H1 (cell line): Measurements from ENCODE around the gene VPS37D. TPM values are rescaled to one million over a fixed set of nuclear protein-coding genes. Genes with fewer than 3 reads are reported as not detected.

Source experiments
- CTCF ChIA-PET: fragments of 300-600 bp; sonication (Branson Sonifier 250); formaldehyde crosslinking; loops from one replicate; lab custom pipeline; 2021; ENCODE audit not compliant: partially characterized antibody; lab: Charles Lee
- POLR2A ChIA-PET: fragments of 300-600 bp; sonication (Branson Sonifier 250); formaldehyde crosslinking; loops from one replicate; lab custom pipeline; 2021; ENCODE audit warnings: inconsistent platforms; ENCODE audit not compliant: partially characterized antibody; lab: Charles Lee
- DNase-seq, 2 experiments: peaks; one replicate each; pipeline versions ENCODE4 v3.0.0 to v3.0.0-alpha.2; 2010 to 2022; ENCODE audit warnings: low spot score in 2 of 2, low read depth in 1 of 2, mixed read lengths in 1 of 2
- FAIRE-seq: peaks from 2 replicates; lab custom pipeline; 2011; peaks lifted over from hg19 to GRCh38; lab: Jason Lieb, UNC
- H2AFZ ChIP-seq: 2 replicates; pipeline ENCODE4 v1.8.1; 2012; ENCODE audit warnings: low read length, inconsistent platforms
- H2AK5ac ChIP-seq: 2 replicates; pipeline ENCODE4 v1.6.1; 2013; ENCODE audit warnings: low read depth, low read length
- H2BK120ac ChIP-seq: replicated peaks from 2 replicates; pipeline ENCODE3; 2013; ENCODE audit warnings: low read depth, low read length, inconsistent platforms
- H2BK12ac ChIP-seq: 2 replicates; pipeline ENCODE4 v1.6.1; 2013; ENCODE audit warnings: low read depth, low read length
- H2BK15ac ChIP-seq: 2 replicates; pipeline ENCODE4 v1.6.1; 2013; ENCODE audit warnings: low read length
- H2BK20ac ChIP-seq: 2 replicates; pipeline ENCODE4 v1.6.1; 2013; ENCODE audit warnings: low read length
- H2BK5ac ChIP-seq: 2 replicates; pipeline ENCODE4 v1.6.1; 2013; ENCODE audit warnings: low read depth, low read length
- H3K14ac ChIP-seq: 2 replicates; pipeline ENCODE4 v1.6.1; 2013; ENCODE audit warnings: inconsistent platforms; ENCODE audit not compliant: insufficient read length
- H3K18ac ChIP-seq: 2 replicates; pipeline ENCODE4 v1.6.1; 2013; ENCODE audit warnings: low read length; ENCODE audit errors: extremely low read depth
- H3K23ac ChIP-seq: 2 replicates; pipeline ENCODE4 v1.6.1; 2013; ENCODE audit warnings: inconsistent platforms; ENCODE audit not compliant: insufficient read length
- H3K23me2 ChIP-seq: 2 replicates; pipeline ENCODE4 v1.6.1; 2013; ENCODE audit warnings: low read depth, low read length
- H3K27ac ChIP-seq: 2 replicates; pipeline ENCODE4 v1.6.1; 2011; ENCODE audit warnings: low read depth, low read length, inconsistent platforms
- H3K27me3 ChIP-seq, 4 experiments: replicated peaks in 1 of 4; 1 replicate in 1 of 4; 2 replicates in 3 of 4; pipeline versions ENCODE4 v1.6.1 to v1.8.1; 2011 to 2013; ENCODE audit warnings: low read length in 3 of 4, mild to moderate bottlenecking in 3 of 4, inconsistent platforms in 2 of 4, mixed read lengths in 2 of 4, moderate library complexity in 1 of 4; ENCODE audit not compliant: control insufficient read depth in 3 of 4, insufficient read depth in 3 of 4; ENCODE audit errors: extremely low read depth in 1 of 4
- H3K36me3 ChIP-seq, 4 experiments: 2 replicates each; pipeline versions ENCODE4 v1.6.1 to v1.8.1; 2011 to 2013; ENCODE audit warnings: mild to moderate bottlenecking in 4 of 4, low read length in 3 of 4, moderate library complexity in 2 of 4, control low read depth in 1 of 4, inconsistent platforms in 1 of 4; ENCODE audit not compliant: insufficient read depth in 4 of 4, control insufficient read depth in 2 of 4
- H3K4ac ChIP-seq: replicated peaks from 2 replicates; pipeline ENCODE3; 2013; ENCODE audit warnings: low read length, low read depth, mixed read lengths, inconsistent platforms; ENCODE audit not compliant: insufficient read length
- H3K4me1 ChIP-seq, 4 experiments: replicated peaks in 1 of 4; 1 replicate in 1 of 4; 2 replicates in 3 of 4; pipeline versions ENCODE4 v1.6.1 to v1.8.1; 2011 to 2013; ENCODE audit warnings: low read length in 3 of 4, inconsistent platforms in 2 of 4, mixed read lengths in 1 of 4; ENCODE audit not compliant: insufficient read depth in 4 of 4, control insufficient read depth in 3 of 4
- H3K4me2 ChIP-seq, 2 experiments: 2 replicates each; pipeline versions ENCODE4 v1.6.1 to v1.8.1; 2011 to 2013; ENCODE audit warnings: low read depth in 2 of 2, low read length in 2 of 2, control low read depth in 1 of 2, inconsistent platforms in 1 of 2, mild to moderate bottlenecking in 1 of 2; ENCODE audit not compliant: insufficient read depth in 1 of 2
- H3K4me3 ChIP-seq, 4 experiments: fragments of 200-600, 300-600 bp in 1 of 4; sonication (generic), shearing (Covaris generic), sonication (Bioruptor Twin) in 1 of 4; 2 replicates each; pipeline versions ENCODE4 v1.5.1 to v1.8.1; 2011 to 2016; ENCODE audit warnings: low read length in 4 of 4, low read depth in 3 of 4, control low read depth in 2 of 4, inconsistent platforms in 2 of 4, mild to moderate bottlenecking in 2 of 4, mixed read lengths in 1 of 4, moderate library complexity in 1 of 4; ENCODE audit not compliant: insufficient read depth in 2 of 4; ENCODE audit errors: extremely low read depth in 1 of 4
- H3K56ac ChIP-seq: replicated peaks from 2 replicates; pipeline ENCODE3; 2013; ENCODE audit warnings: low read depth, mild to moderate bottlenecking, mixed read lengths, low read length, inconsistent platforms; ENCODE audit not compliant: insufficient read length
- H3K79me1 ChIP-seq: 2 replicates; pipeline ENCODE4 v1.6.1; 2013; ENCODE audit warnings: low read depth, low read length, control low read depth
- H3K79me2 ChIP-seq, 2 experiments: 2 replicates each; pipeline versions ENCODE4 v1.6.1 to v1.8.1; 2012 to 2013; ENCODE audit warnings: low read length in 2 of 2, mild to moderate bottlenecking in 2 of 2, inconsistent platforms in 1 of 2; ENCODE audit not compliant: insufficient read depth in 2 of 2, control insufficient read depth in 1 of 2
- H3K9ac ChIP-seq, 4 experiments: replicated peaks in 1 of 4; 1 replicate in 1 of 4; 2 replicates in 3 of 4; pipeline versions ENCODE4 v1.6.1 to v1.8.1; 2011 to 2013; ENCODE audit warnings: low read depth in 3 of 4, low read length in 3 of 4, control low read depth in 2 of 4, mild to moderate bottlenecking in 2 of 4, moderate library complexity in 2 of 4, inconsistent platforms in 1 of 4; ENCODE audit errors: extremely low read depth in 1 of 4
- H3K9me3 ChIP-seq, 2 experiments: 2 replicates each; pipeline versions ENCODE4 v1.6.1 to v1.8.1; 2012 to 2013; ENCODE audit warnings: mild to moderate bottlenecking in 2 of 2, moderate library complexity in 2 of 2, control low read depth in 1 of 2, inconsistent platforms in 1 of 2, low read depth in 1 of 2, low read length in 1 of 2, mixed read lengths in 1 of 2; ENCODE audit not compliant: insufficient read depth in 2 of 2
- H4K20me1 ChIP-seq, 2 experiments: replicated peaks in 1 of 2; 2 replicates each; pipeline versions ENCODE3 to v1.8.1; 2011 to 2013; ENCODE audit warnings: inconsistent platforms in 2 of 2, low read length in 2 of 2, mild to moderate bottlenecking in 1 of 2; ENCODE audit not compliant: insufficient read depth in 2 of 2, control insufficient read depth in 1 of 2
- H4K5ac ChIP-seq: 2 replicates; pipeline ENCODE4 v1.6.1; 2013; ENCODE audit warnings: low read length, low read depth, mixed read lengths, inconsistent platforms; ENCODE audit not compliant: insufficient read length
- H4K8ac ChIP-seq: 2 replicates; pipeline ENCODE4 v1.8.0; 2013; ENCODE audit warnings: mild to moderate bottlenecking, moderate library complexity, low read length, inconsistent platforms; ENCODE audit not compliant: insufficient read depth; ENCODE audit errors: extremely low read depth
- H4K91ac ChIP-seq: replicated peaks from 2 replicates; pipeline ENCODE3; 2013; ENCODE audit warnings: low read length, mixed read lengths, inconsistent platforms; ENCODE audit not compliant: insufficient read length
- HDAC2 ChIP-seq, 2 experiments: fragments of 300-600 bp in 1 of 2; sonication (generic) in 1 of 2; IDR thresholded peaks; 2 replicates each; pipeline ENCODE4 v1.6.1; 2011 to 2012; ENCODE audit warnings: low read depth in 2 of 2, low read length in 2 of 2, mild to moderate bottlenecking in 2 of 2, moderate library complexity in 2 of 2, borderline replicate concordance in 1 of 2, inconsistent platforms in 1 of 2
- RBBP5 ChIP-seq: IDR thresholded peaks from 2 replicates; pipeline ENCODE4 v1.7.1; 2012; ENCODE audit warnings: low read depth, mild to moderate bottlenecking, inconsistent platforms, low read length, moderate library complexity, borderline replicate concordance
- RFX5 ChIP-seq: IDR thresholded peaks from 2 replicates; pipeline ENCODE4 v1.6.1; 2011; ENCODE audit warnings: low read depth, low read length, improper control_type of control experiment, borderline replicate concordance
- SAP30 ChIP-seq: fragments of 300-600 bp; sonication (generic); IDR thresholded peaks from 2 replicates; pipeline ENCODE4 v1.7.1; 2012; ENCODE audit warnings: low read length, moderate library complexity, mild to moderate bottlenecking, inconsistent platforms; ENCODE audit not compliant: insufficient read depth, insufficient replicate concordance
- YY1 ChIP-seq: IDR thresholded peaks from 2 replicates; pipeline ENCODE4 v1.6.1; 2011; ENCODE audit warnings: low read depth, mild to moderate bottlenecking, low read length
- WGBS, 2 experiments: shearing (Covaris generic) in 1 of 2; methylation state at CpG; one replicate each; pipeline versions ENCODE4 v1.1.6 to v1.1.7; 2013 to 2015; ENCODE audit warnings: low lambda C conversion rate in 2 of 2, mixed read lengths in 2 of 2, inconsistent platforms in 1 of 2, low coverage in 1 of 2, missing lambda C conversion rate in 1 of 2; ENCODE audit not compliant: insufficient replicate concordance in 2 of 2, insufficient coverage in 1 of 2, insufficient read length in 1 of 2; ENCODE audit errors: extremely low coverage in 1 of 2, missing lambda C conversion rate in 1 of 2; 5-methylcytosine and 5-hydroxymethylcytosine counted together
- long read RNA-seq, 2 experiments: library from RNA in 1 of 2; library from capped mRNA in 1 of 2; stranded (forward); transcript quantifications; one replicate each; pipeline ENCODE4 v2.0.0, GENCODE V29; 2021; ENCODE audit warnings: inconsistent platforms in 1 of 2
- polyA minus RNA-seq, 3 experiments: library from RNA; depleted of rRNA, polyadenylated mRNA; stranded (reverse); fragments of >200 nt; gene quantifications; 1 replicate in 2 of 3; 2 replicates in 1 of 3; pipeline ENCODE4 v1.2.3, GENCODE V29; 2011
- polyA plus RNA-seq, 7 experiments: library from polyadenylated mRNA; depleted of rRNA in 3 of 7; stranded (reverse) in 5 of 7; unstranded in 2 of 7; fragments of >200 nt in 5 of 7; fragments of 200-250 nt in 2 of 7; gene quantifications; 1 replicate in 5 of 7; 2 replicates in 1 of 7; 4 replicates in 1 of 7; pipeline versions ENCODE4 v1.2.1 to v1.2.3, GENCODE V29; 2011 to 2013; ENCODE audit warnings: missing spikeins in 2 of 7, mixed read lengths in 2 of 7
- total RNA-seq: library from RNA; stranded (reverse); fragmentation: NEBNext Ultra II Directional; extraction: Animal tissue kit (Norgen Biotek cat#: 25700); gene quantifications from 2 replicates; pipeline ENCODE4 v1.2.1, GENCODE V29; 2021
- TF ChIP-seq, protein P1 (sequence below): IDR thresholded peaks from 2 replicates; pipeline ENCODE4 v1.6.1; 2012; ENCODE audit warnings: inconsistent platforms

The VPS37D gene, protein sequence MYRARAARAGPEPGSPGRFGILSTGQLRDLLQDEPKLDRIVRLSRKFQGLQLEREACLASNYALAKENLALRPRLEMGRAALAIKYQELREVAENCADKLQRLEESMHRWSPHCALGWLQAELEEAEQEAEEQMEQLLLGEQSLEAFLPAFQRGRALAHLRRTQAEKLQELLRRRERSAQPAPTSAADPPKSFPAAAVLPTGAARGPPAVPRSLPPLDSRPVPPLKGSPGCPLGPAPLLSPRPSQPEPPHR
- total RNA-seq (3.4 and 3.8 TPM in 2 replicates), polyA plus RNA-seq (2011; rRNA removed) (5.0 and 6.9 TPM in 2 replicates), polyA minus RNA-seq (2011; rRNA and poly(A)+ RNA removed) (0.73 and 1.0 TPM in 2 replicates)
- polyA plus RNA-seq (2011; cell fraction: cytosol; rRNA removed): 5.6 TPM
- polyA plus RNA-seq (2011; cell fraction: nucleus; rRNA removed): 5.4 TPM
- polyA plus RNA-seq (2012, experiment 1 of 2): 1.8 to 3.9 TPM (median 3.5 TPM) in 4 replicates
- polyA plus RNA-seq (2012, experiment 2 of 2): 3.4 TPM
- polyA plus RNA-seq (2013, experiment 1 of 2): 2.4 TPM
- 2.7 TPM for polyA plus RNA-seq (2013, experiment 2 of 2)
- 2.7 TPM for polyA minus RNA-seq (2011; cell fraction: cytosol; rRNA and poly(A)+ RNA removed)
- 3.2 TPM for polyA minus RNA-seq (2011; cell fraction: nucleus; rRNA and poly(A)+ RNA removed)
- long read RNA-seq, experiment 1, partial matches to known transcripts: 2 of 6 reads
- long read RNA-seq, experiment 1, other reads (novel, unspliced or antisense): 0 of 6 reads
- long read RNA-seq, experiment 2: 0 reads

DNA sequence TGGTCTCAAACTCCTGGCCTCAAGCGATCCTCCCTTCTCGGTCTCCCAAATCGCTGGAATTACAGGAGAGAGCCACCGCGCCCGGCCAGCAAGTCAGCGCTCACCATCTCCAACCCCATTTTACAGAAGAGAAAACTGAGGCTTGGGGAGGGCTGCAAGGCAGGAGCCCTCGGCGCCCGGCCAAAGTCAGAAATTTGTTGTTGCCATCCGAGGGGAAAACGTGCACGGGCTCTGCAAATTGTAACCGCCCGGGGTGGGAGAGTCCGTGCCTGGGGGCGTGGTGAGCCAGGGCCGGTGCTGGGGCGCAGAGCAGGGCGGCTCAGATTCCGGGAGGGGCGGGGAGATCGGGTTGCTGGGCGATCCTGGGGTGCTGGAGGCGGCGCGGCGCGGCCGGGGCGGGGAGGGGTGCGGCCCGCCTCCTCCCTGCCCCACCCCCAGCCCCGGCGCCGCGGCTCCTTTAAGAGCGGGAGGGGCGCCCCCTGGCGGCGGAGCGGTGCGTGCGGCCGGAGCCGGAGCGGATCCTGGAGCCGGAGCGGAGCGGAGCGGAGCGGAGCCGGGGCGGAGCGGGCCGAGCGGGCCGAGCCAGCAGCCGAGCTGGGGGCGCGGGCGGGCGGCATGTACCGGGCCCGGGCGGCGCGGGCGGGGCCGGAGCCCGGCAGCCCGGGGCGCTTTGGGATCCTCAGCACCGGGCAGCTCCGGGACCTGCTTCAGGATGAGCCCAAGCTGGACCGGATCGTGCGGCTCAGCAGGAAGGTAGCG is at the start of gene VPS37D:
Gene VPS37D (plus strand): TSS at position 488 of the 759 bp plus-strand sequence. CDS start 128 bp downstream, at position 616.
- 33% methylated on average over 12 of the region's 79 CpGs; no CpG with 5 or more reads in 1 of the 2 experiments for WGBS, 2 experiments
- no peaks in the 10 kb centered on the region for H3K79me2 ChIP-seq
- H3K9ac ChIP-seq: peak within 1 kb of the TSS in 1 of 4 experiments; percentile 74; a peak in 3 of 7 replicates
- DNase-seq (peak; percentile 70 to 99), FAIRE-seq (no peak)
- no peak within 1 kb of the TSS for H2BK20ac ChIP-seq
- H3K4ac ChIP-seq: no peak within 1 kb of the TSS
- H3K4me3 ChIP-seq: peak within 1 kb of the TSS; percentile 37 to 63 (median 46)
- peaks cover 0 to 20% (median 9%) of the 10 kb centered on the region in 4 experiments; a peak in 6 of 7 replicates for H3K4me1 ChIP-seq
- H3K14ac ChIP-seq: no peak within 1 kb of the TSS
- peak within 1 kb of the TSS; percentile 50; the same call in 1 of the 2 replicates for H2BK12ac ChIP-seq
- H3K23ac ChIP-seq: no peak within 1 kb of the TSS
- no peak within 1 kb of the TSS for H2BK120ac ChIP-seq
- H3K79me1 ChIP-seq: 0 out of 2 replicates have a peak, but pooled peaks cover 3% of the 10 kb centered on the region
- H2BK15ac ChIP-seq: no peak within 1 kb of the TSS; the same call in 1 of the 2 replicates
- ChIA-PET POLR2A (interaction anchor here (0.6 to 2.1 kb wide), 2 partner anchors 45 to 71 kb away, joined by 3 to 6 read pairs; partner anchors contain the start of gene ABHD11), CTCF (interaction anchor here (0.6 to 9.1 kb wide), 21 partner anchors 9 to 142 kb away, joined by 3 to 72 read pairs (median 4); no protein-coding TSS in a partner anchor)
- no peak within 1 kb of the TSS for H2AK5ac ChIP-seq
- H2BK5ac ChIP-seq: no peak within 1 kb of the TSS
- peaks cover 5% of the 10 kb centered on the region; the same call in 1 of the 2 replicates for H3K23me2 ChIP-seq
- no peak within 1 kb of the TSS for H3K18ac ChIP-seq
- no peak within 1 kb of the TSS for H3K27ac ChIP-seq
- H3K56ac ChIP-seq: no peak within 1 kb of the TSS
- H3K36me3 ChIP-seq: no peaks in the 10 kb centered on the region
- H3K9me3 ChIP-seq: peaks cover 0 to 4% of the 10 kb centered on the region in 2 experiments; a peak in 1 of 4 replicates
- peak within 1 kb of the TSS; percentile 76 to 87 for H3K4me2 ChIP-seq
- H4K91ac ChIP-seq: no peak within 1 kb of the TSS
- peak within 1 kb of the TSS; percentile 22 for H4K8ac ChIP-seq
- H4K5ac ChIP-seq: no peak within 1 kb of the TSS
- H2AFZ ChIP-seq: no peak within 1 kb of the TSS
- no peaks in the 10 kb centered on the region; a peak in 1 of 7 replicates for H3K27me3 ChIP-seq
- no peaks in the 10 kb centered on the region for H4K20me1 ChIP-seq
- TF ChIP-seq, protein P1, sequence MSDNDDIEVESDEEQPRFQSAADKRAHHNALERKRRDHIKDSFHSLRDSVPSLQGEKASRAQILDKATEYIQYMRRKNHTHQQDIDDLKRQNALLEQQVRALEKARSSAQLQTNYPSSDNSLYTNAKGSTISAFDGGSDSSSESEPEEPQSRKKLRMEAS: peak; percentile 12; the same call in 1 of the 2 replicates
- TF ChIP-seq SAP30: no peak
- TF ChIP-seq RFX5: 0 out of 2 replicates have a peak, but pooled peaks have one; percentile 23
- TF ChIP-seq YY1: peak; percentile 23; the same call in 1 of the 2 replicates
- peak in 1 of 2 experiments; percentile 99; a peak in 2 of 4 replicates for TF ChIP-seq HDAC2 (IDR thresholded peaks at IDR 0.05; ENCODE audit: borderline replicate concordance in 1 of 2, low read depth in 2 of 2, low read length in 2 of 2)
- no peak for TF ChIP-seq RBBP5
